ENCODE measurements around the gene RNF208. TPM values are rescaled to one million over a fixed set of nuclear protein-coding genes. Genes with fewer than 3 reads are reported as not detected.

The RNF208 gene
- total RNA-seq, 2 donors from 2014 or later, result 6.6 to 10.3 TPM

DNA sequence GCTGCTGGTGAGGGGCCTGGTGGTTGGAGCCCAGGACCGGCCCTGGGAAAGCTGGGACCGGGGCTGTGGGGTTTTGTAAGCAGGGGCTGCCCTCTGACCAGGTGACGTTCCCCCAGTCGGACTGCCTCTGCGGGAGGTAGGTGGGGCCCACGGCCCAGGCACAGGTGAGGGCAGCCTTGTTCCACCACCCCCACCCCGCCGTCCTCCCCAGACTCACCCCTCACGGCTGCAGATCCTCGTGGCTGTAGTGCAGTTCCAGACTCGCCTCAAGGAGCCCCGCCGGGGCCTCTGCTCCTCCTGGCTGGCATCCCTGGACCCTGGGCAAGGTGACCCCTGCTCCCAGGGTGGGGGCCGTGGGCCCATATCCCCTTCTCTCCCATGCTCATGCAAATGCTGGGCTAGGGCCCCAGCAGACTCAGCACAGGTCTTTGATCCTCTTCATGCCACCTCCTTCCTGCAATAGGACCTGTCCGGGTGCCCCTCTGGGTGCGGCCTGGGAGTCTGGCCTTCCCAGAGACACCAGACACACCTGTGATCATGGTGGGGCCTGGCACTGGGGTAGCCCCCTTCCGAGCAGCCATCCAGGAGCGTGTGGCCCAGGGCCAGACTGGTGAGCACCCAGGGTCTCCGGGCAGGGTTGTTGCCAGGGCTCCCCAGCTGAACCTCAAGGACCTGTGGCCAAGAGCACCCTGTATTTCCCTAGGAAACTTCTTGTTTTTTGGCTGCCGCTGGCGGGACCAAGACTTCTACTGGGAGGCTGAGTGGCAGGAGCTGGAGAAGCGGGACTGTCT lies 6.6 kb downstream of the RNF208 start:
- no peaks in the 10 kb centered on the region for H3K27me3 Mint-ChIP-seq (ENCODE audit: low read depth)
- no peak for DNase-seq
- peaks cover 0 to 2% of the 10 kb centered on the region in 2 donors for H3K36me3 Mint-ChIP-seq (ENCODE audit: insufficient read depth in 2 of 2)
- no peak overlapping the region for H3K4me3 Mint-ChIP-seq
- H3K9me3 Mint-ChIP-seq, result no peaks in the 10 kb centered on the region
- H3K4me1 Mint-ChIP-seq (ENCODE audit: low read depth), result peaks cover 6% of the 10 kb centered on the region
- H3K27ac Mint-ChIP-seq, result no peak overlapping the region
- no peak for ATAC-seq (replicated peaks in 1 of 2)

DNA sequence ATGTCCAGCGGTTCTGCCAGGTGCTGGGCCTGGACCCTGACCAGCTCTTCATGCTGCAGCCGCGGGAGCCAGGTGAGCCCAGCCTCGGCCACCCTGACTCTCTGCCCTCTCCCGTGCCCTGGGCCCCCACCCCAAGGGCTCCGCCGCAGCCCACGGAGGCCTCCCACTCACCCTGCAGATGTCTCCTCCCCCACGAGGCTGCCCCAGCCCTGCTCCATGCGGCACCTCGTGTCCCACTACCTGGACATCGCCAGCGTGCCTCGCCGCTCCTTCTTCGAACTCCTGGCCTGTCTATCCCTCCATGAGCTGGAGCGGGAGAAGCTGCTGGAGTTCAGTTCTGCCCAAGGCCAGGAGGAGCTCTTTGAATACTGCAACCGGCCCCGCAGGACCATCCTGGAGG lies 7.4 kb downstream of the RNF208 start:
- H3K27ac Mint-ChIP-seq, result no peak overlapping the region
- no peaks in the 10 kb centered on the region for H3K9me3 Mint-ChIP-seq
- peaks cover 6% of the 10 kb centered on the region for H3K4me1 Mint-ChIP-seq (ENCODE audit: low read depth)
- no peak for DNase-seq
- no peak for ATAC-seq (replicated peaks in 1 of 2)
- H3K4me3 Mint-ChIP-seq, result no peak overlapping the region
- peaks cover 0 to 2% of the 10 kb centered on the region in 2 donors for H3K36me3 Mint-ChIP-seq (ENCODE audit: insufficient read depth in 2 of 2)
- no peaks in the 10 kb centered on the region for H3K27me3 Mint-ChIP-seq (ENCODE audit: low read depth)

DNA sequence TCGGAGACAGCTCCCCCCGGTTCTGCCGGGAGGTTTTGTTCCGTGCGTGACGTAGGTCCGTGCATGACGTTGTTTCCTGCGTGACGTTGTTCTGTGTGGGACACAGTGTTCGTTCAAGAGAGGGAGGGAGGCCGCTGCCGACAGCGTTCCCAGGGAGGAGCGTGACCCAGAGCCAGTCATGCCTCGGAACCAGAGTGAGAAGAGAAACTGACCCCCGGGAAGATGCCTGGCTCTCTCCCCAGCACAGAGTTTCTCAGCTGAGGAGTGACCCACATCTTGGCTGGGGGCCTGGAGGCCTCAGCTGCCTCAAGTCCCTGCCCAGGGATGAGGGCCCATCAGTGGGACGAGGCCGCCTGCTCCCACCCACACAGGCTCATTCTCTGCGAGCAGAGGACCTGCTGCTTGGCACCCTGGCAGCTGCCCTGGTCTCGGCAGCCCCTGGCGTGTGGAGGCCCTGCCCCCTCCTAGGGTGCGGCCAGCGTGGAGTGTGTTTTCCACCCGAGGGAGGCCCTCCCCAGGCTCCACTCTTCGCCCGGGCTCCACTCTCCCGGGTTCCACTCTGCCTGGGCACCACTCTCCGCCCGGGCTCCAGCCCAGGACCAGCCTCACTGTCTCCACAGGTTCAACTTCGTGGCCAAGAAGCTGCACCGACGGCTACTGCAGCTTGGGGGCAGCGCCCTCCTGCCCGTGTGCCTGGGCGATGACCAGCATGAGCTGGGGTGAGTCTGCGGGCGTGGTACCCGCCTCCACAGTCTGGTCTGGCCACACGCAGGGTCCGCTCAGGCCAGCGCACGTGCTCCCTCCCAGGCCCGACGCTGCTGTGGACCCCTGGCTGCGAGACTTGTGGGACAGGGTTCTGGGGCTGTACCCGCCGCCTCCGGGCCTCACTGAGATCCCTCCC lies 8.6 kb downstream of the RNF208 start:
- no peaks in the 10 kb centered on the region for H3K9me3 Mint-ChIP-seq
- DNase-seq, result no peak
- peaks cover 6% of the 10 kb centered on the region for H3K4me1 Mint-ChIP-seq (ENCODE audit: low read depth)
- H3K27ac Mint-ChIP-seq, result no peak overlapping the region
- H3K27me3 Mint-ChIP-seq (ENCODE audit: low read depth), result no peaks in the 10 kb centered on the region
- H3K4me3 Mint-ChIP-seq, result no peak overlapping the region
- ATAC-seq (replicated peaks in 1 of 2), result no peak
- peaks cover 0 to 5% of the 10 kb centered on the region in 2 donors for H3K36me3 Mint-ChIP-seq (ENCODE audit: insufficient read depth in 2 of 2)

DNA sequence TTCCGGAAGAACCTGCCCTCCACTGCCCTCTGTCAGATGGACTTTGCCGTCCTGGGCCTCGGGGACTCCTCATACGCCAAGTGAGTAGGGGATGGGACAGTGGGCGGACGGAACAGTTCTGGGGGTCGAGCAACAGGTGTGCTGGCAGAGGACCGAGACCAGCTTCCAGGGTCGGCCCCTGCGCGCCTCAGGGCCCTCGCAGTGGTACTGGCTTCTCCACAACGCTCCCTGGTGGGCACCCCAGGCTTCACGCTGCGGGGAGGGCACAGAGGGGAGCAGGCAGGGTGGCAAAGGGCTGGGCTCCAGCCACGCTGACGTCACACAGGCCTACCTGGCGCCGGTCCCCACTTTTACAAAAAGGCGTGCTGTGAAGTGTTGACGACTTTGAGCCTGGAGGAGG lies 9.5 kb downstream of the RNF208 start:
- ATAC-seq (replicated peaks in 1 of 2) (no peak), DNase-seq (no peak)
- H3K4me3 Mint-ChIP-seq, result no peak overlapping the region
- H3K27me3 Mint-ChIP-seq (ENCODE audit: low read depth), result no peaks in the 10 kb centered on the region
- peaks cover 9% of the 10 kb centered on the region for H3K4me1 Mint-ChIP-seq (ENCODE audit: low read depth)
- no peaks in the 10 kb centered on the region for H3K9me3 Mint-ChIP-seq
- peaks cover 0 to 6% of the 10 kb centered on the region in 2 donors for H3K36me3 Mint-ChIP-seq (ENCODE audit: insufficient read depth in 2 of 2)
- no peak overlapping the region for H3K27ac Mint-ChIP-seq

DNA sequence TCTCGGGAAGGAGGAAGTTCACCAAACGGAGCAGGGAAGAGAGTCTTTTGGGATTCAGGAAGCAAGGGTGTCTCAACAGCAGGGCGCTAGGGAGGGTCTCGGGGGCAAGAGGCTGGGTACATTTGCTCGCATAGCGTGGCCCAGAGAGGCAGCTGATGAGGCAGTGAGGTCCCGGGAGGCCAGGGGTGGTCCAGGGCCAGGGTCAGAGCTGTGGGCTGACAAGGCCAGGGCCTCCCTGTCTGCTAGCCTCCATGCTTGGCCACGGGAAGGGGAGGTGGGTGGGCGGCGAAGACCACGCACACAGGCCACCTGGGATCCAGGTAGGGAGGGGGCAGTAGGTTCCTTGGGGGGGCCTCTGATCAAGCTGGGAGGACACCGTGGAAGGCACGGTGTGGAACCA lies 10.5 kb downstream of the RNF208 start:
- H3K9me3 Mint-ChIP-seq, result no peaks in the 10 kb centered on the region
- no peak for DNase-seq
- H3K36me3 Mint-ChIP-seq (ENCODE audit: insufficient read depth in 2 of 2), result peaks cover 0 to 13% of the 10 kb centered on the region in 2 donors
- peaks cover 19% of the 10 kb centered on the region for H3K4me1 Mint-ChIP-seq (ENCODE audit: low read depth)
- peak overlapping the region; percentile 61 for H3K27ac Mint-ChIP-seq
- no peaks in the 10 kb centered on the region for H3K27me3 Mint-ChIP-seq (ENCODE audit: low read depth)
- no peak overlapping the region for H3K4me3 Mint-ChIP-seq
- ATAC-seq (replicated peaks in 1 of 2), result no peak

DNA sequence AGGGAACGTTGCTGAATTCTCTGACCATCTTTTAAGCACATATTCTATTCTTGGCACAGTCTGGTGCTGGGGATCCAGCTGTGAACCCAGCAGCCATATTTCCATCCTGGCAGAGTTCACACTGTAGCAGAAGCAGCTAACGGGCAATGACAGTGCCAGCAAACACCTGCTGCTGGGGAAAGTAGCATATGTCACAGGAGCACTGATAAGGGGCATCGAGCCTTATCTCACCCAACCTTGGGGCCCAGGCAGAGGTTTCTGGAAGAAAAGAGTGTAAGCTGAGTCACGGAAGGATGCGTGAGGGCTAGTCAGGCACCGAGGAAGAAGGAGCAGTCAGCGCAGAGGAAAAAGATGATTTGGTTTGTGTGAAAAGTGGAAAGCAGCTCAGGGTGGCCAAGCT lies 15.4 kb downstream of the RNF208 start:
- DNase-seq (no peak), ATAC-seq (replicated peaks in 1 of 2) (no peak)
- peaks cover 1 to 22% of the 10 kb centered on the region in 2 donors for H3K36me3 Mint-ChIP-seq (ENCODE audit: insufficient read depth in 2 of 2)
- H3K9me3 Mint-ChIP-seq, result no peaks in the 10 kb centered on the region
- no peaks in the 10 kb centered on the region for H3K27me3 Mint-ChIP-seq (ENCODE audit: low read depth)
- peaks cover 52% of the 10 kb centered on the region for H3K4me1 Mint-ChIP-seq (ENCODE audit: low read depth)
- peak overlapping the region; percentile 63 for H3K27ac Mint-ChIP-seq
- peak overlapping the region; percentile 94 to 95 for H3K4me3 Mint-ChIP-seq

DNA sequence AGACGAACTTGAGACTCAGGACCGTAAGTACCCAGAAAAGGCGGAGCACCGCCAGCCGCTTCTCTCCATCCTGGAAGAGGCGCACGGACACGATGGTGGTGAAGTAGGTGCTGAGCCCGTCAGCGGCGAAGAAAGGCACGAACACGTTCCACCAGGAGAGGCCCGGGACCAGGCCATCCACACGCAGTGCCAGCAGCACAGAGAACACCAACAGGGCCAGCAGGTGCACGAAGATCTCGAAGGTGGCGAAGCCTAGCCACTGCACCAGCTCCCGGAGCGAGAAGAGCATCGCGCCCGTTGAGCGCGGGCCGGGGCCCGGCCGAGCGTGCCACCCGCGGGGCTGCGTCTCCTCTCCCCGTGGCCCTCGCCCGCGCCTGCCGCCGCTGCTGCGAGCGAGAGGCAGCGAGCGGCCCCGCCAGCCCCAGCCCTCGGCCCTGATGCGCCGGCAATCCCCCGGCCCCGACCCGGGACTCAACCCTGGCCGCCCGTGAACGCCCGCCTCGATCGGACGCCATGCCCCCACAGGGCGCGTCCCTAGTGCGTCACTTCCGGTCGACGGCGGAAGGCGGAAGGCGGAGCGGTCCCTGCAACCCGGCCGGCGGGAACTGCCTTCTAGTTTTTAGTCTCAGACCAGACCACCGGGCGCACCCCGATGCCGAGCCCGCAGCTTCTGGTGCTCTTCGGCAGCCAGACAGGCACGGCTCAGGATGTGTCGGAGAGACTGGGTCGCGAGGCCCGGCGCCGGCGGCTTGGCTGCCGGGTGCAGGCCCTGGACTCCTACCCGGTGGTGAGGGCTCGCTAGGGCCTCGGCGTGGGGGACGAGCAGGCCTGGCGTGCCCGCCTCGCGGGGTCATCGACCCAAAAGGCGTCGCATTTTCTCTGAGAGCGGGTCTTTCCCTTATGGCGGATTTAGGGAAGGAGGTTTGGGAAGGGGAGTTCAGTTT lies 16.6 kb downstream of the RNF208 start, which contains the start of the genes NDOR1 and TMEM203:
Gene NDOR1 (plus strand): TSS at position 575 of the 944 bp plus-strand sequence. CDS start 78 bp downstream, at position 653.
Gene TMEM203 (minus strand): TSS at position 523 of the 944 bp plus-strand sequence. CDS start 234 bp downstream, at position 289.
- DNase-seq, result peak; percentile 96 to 97
- peaks cover 1 to 22% of the 10 kb centered on the region in 2 donors for H3K36me3 Mint-ChIP-seq (ENCODE audit: insufficient read depth in 2 of 2)
- peak; percentile 66 to 69 for ATAC-seq (replicated peaks in 1 of 2)
- H3K4me1 Mint-ChIP-seq (ENCODE audit: low read depth), result peaks cover 54% of the 10 kb centered on the region
- peak within 1 kb of the TSS; percentile 94 to 95 for H3K4me3 Mint-ChIP-seq
- H3K27me3 Mint-ChIP-seq (ENCODE audit: low read depth), result no peaks in the 10 kb centered on the region
- no peaks in the 10 kb centered on the region for H3K9me3 Mint-ChIP-seq
- H3K27ac Mint-ChIP-seq, result peak within 1 kb of the TSS; percentile 90

DNA sequence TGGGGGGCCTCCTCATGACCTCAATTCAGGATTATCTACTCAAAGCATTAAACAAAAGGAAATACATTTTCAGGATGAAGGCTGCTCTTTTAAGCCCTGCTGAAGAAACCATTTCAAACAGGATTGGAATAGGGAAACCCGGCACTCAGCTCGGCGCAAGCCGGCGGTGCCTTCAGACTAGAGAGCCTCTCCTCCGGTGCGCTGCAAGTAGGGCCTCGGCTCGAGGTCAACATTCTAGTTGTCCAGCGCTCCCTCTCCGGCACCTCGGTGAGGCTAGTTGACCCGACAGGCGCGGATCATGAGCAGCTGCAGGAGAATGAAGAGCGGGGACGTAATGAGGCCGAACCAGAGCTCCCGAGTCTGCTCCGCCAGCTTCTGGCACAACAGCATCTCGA lies 17.3 kb downstream of the RNF208 start:
- ATAC-seq (replicated peaks in 1 of 2) (no peak), DNase-seq (no peak)
- Mint-ChIP-seq H3K4me1 (ENCODE audit: low read depth) (peaks cover 54% of the 10 kb centered on the region), H3K27me3 (ENCODE audit: low read depth) (no peaks in the 10 kb centered on the region), H3K36me3 (ENCODE audit: insufficient read depth in 2 of 2) (peaks cover 1 to 22% of the 10 kb centered on the region in 2 donors), H3K27ac (peak overlapping the region; percentile 90), H3K4me3 (peak overlapping the region; percentile 94 to 95), H3K9me3 (no peaks in the 10 kb centered on the region)

DNA sequence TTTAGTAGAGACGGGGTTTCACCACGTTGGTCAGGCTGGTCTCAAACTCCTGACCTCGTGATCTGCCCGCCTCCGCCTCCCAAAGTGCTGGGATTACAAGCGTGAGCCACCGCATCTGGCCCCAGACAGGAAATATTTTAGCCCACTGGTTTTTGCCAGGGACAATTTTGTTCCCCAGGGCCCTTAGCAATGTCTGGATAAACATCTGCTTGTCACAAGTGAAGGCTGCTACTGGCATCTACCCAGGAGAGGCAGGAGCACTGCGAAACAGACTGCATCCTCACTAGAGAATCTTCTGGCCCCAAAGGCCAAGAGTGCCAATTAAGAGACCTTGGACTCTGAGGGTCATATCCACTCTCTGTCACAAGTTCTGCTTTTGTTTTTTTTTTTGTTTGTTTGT lies 19.1 kb downstream of the RNF208 start:
- no peak for ATAC-seq (replicated peaks in 1 of 2)
- H3K9me3 Mint-ChIP-seq, result no peaks in the 10 kb centered on the region
- peaks cover 59% of the 10 kb centered on the region for H3K4me1 Mint-ChIP-seq (ENCODE audit: low read depth)

DNA sequence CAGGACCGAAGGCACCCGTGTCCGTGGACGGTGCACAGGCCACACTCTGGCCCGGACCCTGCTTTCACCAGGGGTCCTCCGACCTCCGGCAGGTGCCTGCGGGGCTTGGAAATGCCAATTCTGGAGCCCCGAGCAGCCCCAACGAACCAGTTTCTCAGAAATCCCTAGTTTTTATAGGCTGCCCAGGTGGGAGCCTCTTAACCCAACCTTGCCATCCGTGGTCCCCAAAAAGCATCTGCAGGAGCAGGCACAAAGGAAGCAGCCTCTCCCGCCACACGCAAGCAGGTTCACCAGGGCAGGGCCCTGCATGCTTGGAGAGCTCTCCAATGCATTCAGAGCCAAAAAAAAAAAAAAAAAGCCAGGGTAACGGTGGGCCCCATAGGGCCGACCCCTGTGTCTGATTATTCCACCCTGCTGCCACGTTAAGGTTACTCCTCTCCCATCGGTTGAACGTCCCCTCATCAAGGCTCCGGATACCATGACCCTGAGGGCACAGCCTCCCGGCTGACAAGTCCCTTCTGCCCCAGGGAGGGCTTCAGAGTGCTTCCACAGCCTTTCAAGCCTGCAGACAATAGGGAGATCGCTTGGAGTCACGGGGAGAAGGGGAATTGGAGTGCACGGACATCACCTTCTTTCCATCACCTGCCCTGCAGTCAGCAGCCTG lies 20.7 kb downstream of the RNF208 start:
- no peak for DNase-seq
- Mint-ChIP-seq H3K27me3 (ENCODE audit: low read depth) (no peaks in the 10 kb centered on the region), H3K36me3 (ENCODE audit: insufficient read depth in 2 of 2) (peaks cover 1 to 9% of the 10 kb centered on the region in 2 donors), H3K9me3 (no peaks in the 10 kb centered on the region), H3K4me1 (ENCODE audit: low read depth) (peaks cover 43% of the 10 kb centered on the region), H3K4me3 (peak overlapping the region; percentile 91 to 93), H3K27ac (peak overlapping the region; percentile 28)
- no peak for ATAC-seq (replicated peaks in 1 of 2)

More for the DNA sequence above, 19.1 kb downstream of the RNF208 start:
- H3K27ac Mint-ChIP-seq, result no peak overlapping the region
- no peaks in the 10 kb centered on the region for H3K27me3 Mint-ChIP-seq (ENCODE audit: low read depth)
- peaks cover 1 to 20% of the 10 kb centered on the region in 2 donors for H3K36me3 Mint-ChIP-seq (ENCODE audit: insufficient read depth in 2 of 2)
- no peak for DNase-seq
- peak overlapping the region in 1 of 2 donors; percentile 10 for H3K4me3 Mint-ChIP-seq

DNA sequence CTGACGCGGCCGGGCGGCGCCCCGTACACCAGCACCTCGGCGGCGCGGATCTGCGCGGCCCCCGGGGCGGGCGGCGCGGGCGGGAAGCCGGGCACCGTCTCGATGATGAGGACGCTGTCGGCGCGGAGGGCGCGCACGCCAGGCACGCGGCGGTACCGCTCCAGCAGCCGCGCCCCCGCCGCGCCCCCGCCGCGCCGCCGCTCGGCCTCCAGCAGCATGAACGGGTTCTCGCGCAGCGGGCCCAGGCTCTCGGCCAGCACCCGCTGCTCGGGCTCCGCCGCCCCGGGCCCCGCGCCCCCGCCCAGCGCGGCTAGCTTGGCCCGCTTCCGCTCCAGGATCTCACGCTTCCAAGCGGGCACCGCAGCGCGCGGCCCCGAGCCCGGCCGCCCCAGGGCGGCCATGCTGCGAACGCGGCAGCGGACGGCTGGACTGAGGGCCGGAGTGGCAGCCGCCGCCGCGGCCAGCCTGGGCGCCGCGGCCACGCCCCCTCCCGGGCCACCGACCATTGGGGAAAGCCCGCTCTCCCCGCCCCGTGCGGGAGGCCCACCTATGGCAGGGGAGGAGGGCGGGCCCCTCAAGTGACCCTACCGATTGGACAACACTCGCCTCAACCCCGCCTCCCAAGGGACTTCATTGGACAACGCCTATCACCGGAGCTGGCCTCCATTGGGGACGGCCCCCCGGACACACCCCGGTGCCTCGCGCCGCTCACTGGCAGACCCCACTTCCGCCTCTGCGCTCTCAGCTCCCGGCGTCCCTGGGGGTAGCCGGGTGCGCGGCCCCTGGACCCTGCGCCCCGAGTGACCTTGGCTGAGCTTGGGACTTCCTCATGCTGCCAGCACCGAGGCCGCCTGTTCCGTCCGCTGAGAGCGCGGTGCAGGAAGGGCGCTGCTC lies 21.5 kb downstream of the RNF208 start, which contains the start of gene TPRN:
Gene TPRN (minus strand): TSS at position 431 of the 894 bp plus-strand sequence. CDS start 30 bp downstream, at position 401.
- ATAC-seq (replicated peaks in 1 of 2) (peak; percentile 94), DNase-seq (peak; percentile 99 to 100)
- Mint-ChIP-seq H3K4me1 (ENCODE audit: low read depth) (peaks cover 36% of the 10 kb centered on the region), H3K36me3 (ENCODE audit: insufficient read depth in 2 of 2) (peaks cover 1 to 8% of the 10 kb centered on the region in 2 donors), H3K9me3 (no peaks in the 10 kb centered on the region), H3K4me3 (peak within 1 kb of the TSS; percentile 91 to 93), H3K27me3 (ENCODE audit: low read depth) (no peaks in the 10 kb centered on the region), H3K27ac (peak within 1 kb of the TSS; percentile 28)

Data from activated T-cell treated with anti-CD3 and anti-CD28 coated beads, Interleukin-2, amount 50 U/mL, for 72 hours (primary cell).